Stromal cell of bone marrow (primary cell): ENCODE data around the gene FCRL6.

Experiments
- DNase-seq: peaks from one replicate; pipeline ENCODE4 v3.0.0-alpha.2; 2012; ENCODE audit warnings: low read depth

Gene FCRL6

GRCh38 chr1:159799446-159799985 lies 2.6 kb upstream of the FCRL6 start:
- DNase-seq, result no peak

GRCh38 chr1:159800177-159800930 lies 1.8 kb upstream of the FCRL6 start:
- DNase-seq, result no peak

- no peak for DNase-seq
These were observed 2.0 kb downstream of the FCRL6 start for GRCh38 chr1:159803956-159804689.

- no peak for DNase-seq
These were observed 2.8 kb downstream of the FCRL6 start for GRCh38 chr1:159804924-159805323.

- no peak for DNase-seq
These were observed 13.8 kb downstream of the FCRL6 start for GRCh38 chr1:159815926-159816325.

- DNase-seq, result no peak
These were observed 15.3 kb downstream of the FCRL6 start for GRCh38 chr1:159817276-159818041.

GRCh38 chr1:159821171-159821867 lies 19.2 kb downstream of the FCRL6 start:
- DNase-seq, result no peak

- no peak for DNase-seq
These were observed 21.2 kb downstream of the FCRL6 start for GRCh38 chr1:159823406-159823805.

- no peak for DNase-seq
These were observed 23.4 kb downstream of the FCRL6 start for GRCh38 chr1:159825564-159825963.

GRCh38 chr1:159826441-159827101 lies 24.4 kb downstream of the FCRL6 start, which contains the start of gene SLAMF8:
Gene SLAMF8, plus strand, starts transcription at chr1:159826873. Its CDS starts 26 bp downstream, at chr1:159826899.
- no peak for DNase-seq

- DNase-seq, result no peak
These were observed 24.9 kb downstream of the FCRL6 start for GRCh38 chr1:159827102-159827490.

GRCh38 chr1:159827549-159827948 lies 25.4 kb downstream of the FCRL6 start:
- no peak for DNase-seq

GRCh38 chr1:159828176-159828575 lies 26.0 kb downstream of the FCRL6 start:
- no peak for DNase-seq

GRCh38 chr1:159828581-159829272 lies 26.6 kb downstream of the FCRL6 start:
- DNase-seq, result no peak

GRCh38 chr1:159829273-159829634 lies 27.1 kb downstream of the FCRL6 start:
- no peak for DNase-seq

- peak; percentile 66 for DNase-seq
These were observed 27.8 kb downstream of the FCRL6 start for GRCh38 chr1:159829822-159830465.

- DNase-seq, result no peak
These were observed 28.6 kb downstream of the FCRL6 start for GRCh38 chr1:159830722-159831121.

GRCh38 chr1:159831412-159832141 lies 29.4 kb downstream of the FCRL6 start:
- no peak for DNase-seq

- DNase-seq, result no peak
These were observed 30.1 kb downstream of the FCRL6 start for GRCh38 chr1:159832309-159832708.
